ENCODE measurements around the gene POLH. TPM values are rescaled to one million over a fixed set of nuclear protein-coding genes. Genes with fewer than 3 reads are reported as not detected.

The POLH gene
- total RNA-seq, 2 experiments from 2014 or later, result 67.3 to 93.5 TPM

GRCh38 chr6:43609402-43609801 is 33.4 kb downstream of the POLH start:
- H3K4me3 ChIP-seq (ENCODE audit: low read depth, low read length, poor library complexity, severe bottlenecking), result no peak overlapping the region
- DNase-seq (ENCODE audit: low spot score), result no peak
- no peaks in the 10 kb centered on the region for H3K9me3 ChIP-seq (ENCODE audit: low read length)
- no peak overlapping the region for H3K27ac ChIP-seq (ENCODE audit: low read depth, low read length, poor library complexity, severe bottlenecking)
- H3K4me1 ChIP-seq (ENCODE audit: insufficient read depth, low read length, poor library complexity, severe bottlenecking), result peaks cover 11% of the 10 kb centered on the region
- H3K79me2 ChIP-seq (ENCODE audit: insufficient read depth, low read depth, low read length), result no peaks in the 10 kb centered on the region
- H3K4me2 ChIP-seq (ENCODE audit: low read length), result no peak overlapping the region
- H3K9me2 ChIP-seq (ENCODE audit: insufficient read depth, low read length), result no peaks in the 10 kb centered on the region
- H3K36me3 ChIP-seq (ENCODE audit: insufficient read depth, low read length), result peaks cover 98% of the 10 kb centered on the region
- CTCF ChIA-PET (ENCODE audit: unreplicated experiment), result no interaction called here
- intact Hi-C loops (cut with micrococcal nuclease; ENCODE audit: unreplicated experiment), result loop anchor here (10.0 kb wide), 1 partner anchor 65 kb away; no protein-coding TSS in a partner anchor
- no peak for TF ChIP-seq EZH2phosphoT487 (IDR thresholded peaks at IDR 0.05; ENCODE audit: borderline replicate concordance, low read depth, low read length)
- no peak for TF ChIP-seq CTCF (conservative IDR thresholded peaks at IDR 0.05; ENCODE audit: low read length)
- no peak overlapping the region for H2AFZ ChIP-seq (ENCODE audit: low read length)
- H4K20me1 ChIP-seq (ENCODE audit: insufficient read depth, low read length), result no peaks in the 10 kb centered on the region
- no TSS peak for BruUV-seq (replicated peaks)
- POLR2A ChIA-PET, result interaction anchor here (0.7 kb wide), 1 partner anchor 15 kb away, joined by 3 read pairs; no protein-coding TSS in a partner anchor

- intact Hi-C loops (cut with micrococcal nuclease; ENCODE audit: unreplicated experiment), result no loop called here
- no peaks in the 10 kb centered on the region for H3K9me2 ChIP-seq (ENCODE audit: insufficient read depth, low read length)
- H3K4me1 ChIP-seq (ENCODE audit: insufficient read depth, low read length, poor library complexity, severe bottlenecking), result peaks cover 11% of the 10 kb centered on the region
- no peaks in the 10 kb centered on the region for H3K79me2 ChIP-seq (ENCODE audit: insufficient read depth, low read depth, low read length)
- no TSS peak for BruUV-seq (replicated peaks)
- H3K9me3 ChIP-seq (ENCODE audit: low read length), result no peaks in the 10 kb centered on the region
- ChIA-PET POLR2A (interaction anchor here (0.9 to 1.1 kb wide), 2 partner anchors 13 to 16 kb away, joined by 3 to 5 read pairs; no protein-coding TSS in a partner anchor), CTCF (ENCODE audit: unreplicated experiment) (no interaction called here)
- no peak overlapping the region for H3K4me3 ChIP-seq (ENCODE audit: low read depth, low read length, poor library complexity, severe bottlenecking)
- TF ChIP-seq EZH2phosphoT487 (IDR thresholded peaks at IDR 0.05; ENCODE audit: borderline replicate concordance, low read depth, low read length), result no peak
- no peak for TF ChIP-seq CTCF (conservative IDR thresholded peaks at IDR 0.05; ENCODE audit: low read length)
- H3K27ac ChIP-seq (ENCODE audit: low read depth, low read length, poor library complexity, severe bottlenecking), result no peak overlapping the region
- H3K36me3 ChIP-seq (ENCODE audit: insufficient read depth, low read length), result peaks cover 98% of the 10 kb centered on the region
- no peak for DNase-seq (ENCODE audit: low spot score)
- H3K4me2 ChIP-seq (ENCODE audit: low read length), result no peak overlapping the region
- no peaks in the 10 kb centered on the region for H4K20me1 ChIP-seq (ENCODE audit: insufficient read depth, low read length)
- H2AFZ ChIP-seq (ENCODE audit: low read length), result no peak overlapping the region
These were observed 34.4 kb downstream of the POLH start for GRCh38 chr6:43610431-43610830.

- H3K4me2 ChIP-seq (ENCODE audit: low read length), result no peak overlapping the region
- no peak overlapping the region for H3K4me3 ChIP-seq (ENCODE audit: low read depth, low read length, poor library complexity, severe bottlenecking)
- H3K36me3 ChIP-seq (ENCODE audit: insufficient read depth, low read length), result peaks cover 91% of the 10 kb centered on the region
- H3K79me2 ChIP-seq (ENCODE audit: insufficient read depth, low read depth, low read length), result no peaks in the 10 kb centered on the region
- H4K20me1 ChIP-seq (ENCODE audit: insufficient read depth, low read length), result no peaks in the 10 kb centered on the region
- H2AFZ ChIP-seq (ENCODE audit: low read length), result no peak overlapping the region
- BruUV-seq (replicated peaks), result TSS peak; percentile 51
- H3K9me3 ChIP-seq (ENCODE audit: low read length), result no peaks in the 10 kb centered on the region
- TF ChIP-seq EZH2phosphoT487 (IDR thresholded peaks at IDR 0.05; ENCODE audit: borderline replicate concordance, low read depth, low read length), result no peak
- no peak for TF ChIP-seq CTCF (conservative IDR thresholded peaks at IDR 0.05; ENCODE audit: low read length)
- intact Hi-C loops (cut with micrococcal nuclease; ENCODE audit: unreplicated experiment), result no loop called here
- ChIA-PET POLR2A (interaction anchor here (0.8 to 1.3 kb wide), 2 partner anchors 9 to 16 kb away, joined by 5 to 6 read pairs; no protein-coding TSS in a partner anchor), CTCF (ENCODE audit: unreplicated experiment) (no interaction called here)
- no peak overlapping the region for H3K27ac ChIP-seq (ENCODE audit: low read depth, low read length, poor library complexity, severe bottlenecking)
- no peaks in the 10 kb centered on the region for H3K9me2 ChIP-seq (ENCODE audit: insufficient read depth, low read length)
- peaks cover 3% of the 10 kb centered on the region for H3K4me1 ChIP-seq (ENCODE audit: insufficient read depth, low read length, poor library complexity, severe bottlenecking)
- no peak for DNase-seq (ENCODE audit: low spot score)
These were observed 37.9 kb downstream of the POLH start for GRCh38 chr6:43613721-43614395.

Measured in OCI-LY7 (cell line).